Karpas-422 (cell line): Measurements from ENCODE around the gene TDP1. TPM values are rescaled to one million over a fixed set of nuclear protein-coding genes. Genes with fewer than 3 reads are reported as not detected.

Source experiments
- DNase-seq: peaks from one replicate; pipeline ENCODE4 v3.0.0-alpha.2; 2015
- H2AFZ ChIP-seq: fragments of 200-600 bp; sonication (generic); 2 replicates; pipeline ENCODE4 v1.6.1; 2014; ENCODE audit warnings: antibody characterized with exemption, low read length, mixed read lengths
- H3K27ac ChIP-seq: fragments of 200-600 bp; sonication (generic); 2 replicates; pipeline ENCODE4 v1.5.1; 2014; ENCODE audit warnings: mild to moderate bottlenecking, low read length, moderate library complexity
- H3K27me3 ChIP-seq: fragments of 200-600 bp; sonication (generic); 2 replicates; pipeline ENCODE4 v1.6.1; 2014; ENCODE audit warnings: low read length, mixed read lengths
- H3K36me3 ChIP-seq: fragments of 200-600 bp; sonication (generic); 2 replicates; pipeline ENCODE4 v1.6.1; 2014; ENCODE audit warnings: low read length, mixed read lengths; ENCODE audit not compliant: insufficient read depth
- H3K4me1 ChIP-seq: fragments of 200-600 bp; sonication (generic); 2 replicates; pipeline ENCODE4 v1.6.1; 2014; ENCODE audit warnings: mild to moderate bottlenecking, low read length, mixed read lengths
- H3K4me2 ChIP-seq: fragments of 200-600 bp; sonication (generic); 2 replicates; pipeline ENCODE4 v1.6.1; 2014; ENCODE audit warnings: low read length, low read depth, mild to moderate bottlenecking; ENCODE audit not compliant: poor library complexity, severe bottlenecking
- H3K4me3 ChIP-seq: fragments of 200-600 bp; sonication (generic); 2 replicates; pipeline ENCODE4 v1.5.1; 2014; ENCODE audit warnings: mild to moderate bottlenecking, antibody characterized with exemption, low read length, mixed read lengths
- H3K79me2 ChIP-seq: fragments of 200-600 bp; sonication (generic); 2 replicates; pipeline ENCODE4 v1.6.1; 2014; ENCODE audit warnings: mild to moderate bottlenecking, low read length, mixed read lengths
- H3K9ac ChIP-seq: fragments of 200-600 bp; sonication (generic); 2 replicates; pipeline ENCODE4 v1.6.0; 2014; ENCODE audit warnings: low read length
- H3K9me2 ChIP-seq: fragments of 200-600 bp; sonication (generic), shearing (Covaris generic); replicated peaks from 2 replicates; pipeline ENCODE4 v1.6.0; 2014; ENCODE audit warnings: mild to moderate bottlenecking, low read length, moderate library complexity; ENCODE audit not compliant: insufficient read depth
- H3K9me3 ChIP-seq: fragments of 300-700, 200-600 bp; sonication (generic); 2 replicates; pipeline ENCODE4 v1.6.1; 2014; ENCODE audit warnings: low read length, mixed read lengths
- H4K20me1 ChIP-seq: fragments of 200-600 bp; sonication (generic); 2 replicates; pipeline ENCODE4 v1.6.1; 2014; ENCODE audit warnings: mild to moderate bottlenecking, antibody characterized with exemption, low read length, low read depth; ENCODE audit not compliant: insufficient read depth
- total RNA-seq: library from RNA; depleted of rRNA; stranded (reverse); fragments of >200 nt; shearing (Covaris generic); gene quantifications from 2 replicates; pipeline ENCODE4 v1.2.3, GENCODE V29; 2014; ENCODE audit warnings: low replicate concordance

The TDP1 gene
- total RNA-seq, 1 experiment from 2014 or later = 85.9 TPM

DNA sequence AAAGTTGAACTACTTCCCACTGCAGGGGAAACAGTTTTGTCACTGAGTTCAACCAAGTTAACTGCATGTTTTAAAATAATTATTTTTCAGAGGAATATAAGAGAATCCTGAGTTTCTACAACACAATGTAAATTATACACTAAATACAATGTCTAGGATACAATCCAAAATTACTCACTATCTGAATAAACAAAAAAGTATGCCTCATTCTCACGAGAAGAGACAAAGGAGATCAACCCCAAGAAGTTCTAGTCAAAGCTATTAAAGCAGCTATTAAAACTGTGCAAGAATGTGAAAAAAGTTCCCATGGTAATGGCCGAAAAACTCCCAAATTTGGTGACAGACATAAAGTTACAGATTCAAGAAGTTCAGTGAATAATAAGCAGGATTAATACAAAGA, 97.3 kb downstream of the TDP1 start:
- Histone ChIP-seq H3K36me3 (no peaks in the 10 kb centered on the region), H4K20me1 (0 out of 2 replicates have a peak, but pooled peaks cover 4% of the 10 kb centered on the region), H3K27ac (no peak overlapping the region), H3K4me1 (peaks cover 2% of the 10 kb centered on the region; the same call in 1 of the 2 replicates), H3K9ac (no peak overlapping the region), H3K9me3 (no peaks in the 10 kb centered on the region), H3K27me3 (no peaks in the 10 kb centered on the region), H2AFZ (no peak overlapping the region), H3K4me2 (no peak overlapping the region), H3K4me3 (no peak overlapping the region), H3K79me2 (no peaks in the 10 kb centered on the region), H3K9me2 (no peaks in the 10 kb centered on the region)
- no peak for DNase-seq

- Histone ChIP-seq H2AFZ (no peak overlapping the region), H3K9ac (no peak overlapping the region), H3K27ac (no peak overlapping the region), H3K36me3 (no peaks in the 10 kb centered on the region), H3K4me2 (no peak overlapping the region), H3K4me3 (no peak overlapping the region), H3K4me1 (peaks cover 20% of the 10 kb centered on the region), H3K9me2 (no peaks in the 10 kb centered on the region), H3K27me3 (no peaks in the 10 kb centered on the region), H3K9me3 (no peaks in the 10 kb centered on the region), H3K79me2 (no peaks in the 10 kb centered on the region), H4K20me1 (0 out of 2 replicates have a peak, but pooled peaks cover 4% of the 10 kb centered on the region)
- DNase-seq = no peak
Observed at GRCh38 chr14:90054803-90055202, 99.1 kb downstream of the TDP1 start.

DNA sequence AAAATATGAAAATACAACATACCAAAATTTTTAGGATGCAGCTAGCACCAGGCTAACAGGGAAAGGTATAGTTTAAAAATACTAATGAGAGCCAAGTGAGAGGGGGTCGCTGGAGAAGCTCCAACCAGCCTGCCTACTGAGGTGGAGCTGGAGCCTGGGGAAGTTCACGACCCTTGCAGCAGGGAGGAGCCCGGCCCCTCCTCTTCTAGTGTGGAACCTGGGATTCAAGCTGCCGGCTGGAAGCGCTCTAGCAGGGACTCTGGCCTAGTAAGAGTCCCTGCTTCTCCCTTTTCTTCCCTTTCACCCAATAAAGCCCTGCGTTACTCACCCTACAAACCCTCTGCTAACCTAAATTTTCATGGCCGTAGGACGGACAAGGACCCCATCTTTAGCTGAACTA, 101.1 kb downstream of the TDP1 start:
- Histone ChIP-seq H3K79me2 (no peaks in the 10 kb centered on the region), H3K36me3 (no peaks in the 10 kb centered on the region), H3K9me2 (no peaks in the 10 kb centered on the region), H3K4me3 (no peak overlapping the region), H3K27ac (no peak overlapping the region), H3K9me3 (no peaks in the 10 kb centered on the region), H3K4me2 (no peak overlapping the region), H2AFZ (no peak overlapping the region), H3K27me3 (no peaks in the 10 kb centered on the region), H3K9ac (no peak overlapping the region), H3K4me1 (peaks cover 33% of the 10 kb centered on the region), H4K20me1 (no peaks in the 10 kb centered on the region)
- DNase-seq = no peak

- peak overlapping the region; percentile 10 for H3K4me3 ChIP-seq
- no peak overlapping the region for H2AFZ ChIP-seq
- no peak overlapping the region for H3K27ac ChIP-seq
- H3K9me2 ChIP-seq = no peaks in the 10 kb centered on the region
- peak overlapping the region; percentile 52 for H3K4me2 ChIP-seq
- H3K79me2 ChIP-seq = no peaks in the 10 kb centered on the region
- H3K9me3 ChIP-seq = no peaks in the 10 kb centered on the region
- no peak overlapping the region for H3K9ac ChIP-seq
- H4K20me1 ChIP-seq = no peaks in the 10 kb centered on the region
- DNase-seq = peak; percentile 80
- H3K27me3 ChIP-seq = no peaks in the 10 kb centered on the region
- no peaks in the 10 kb centered on the region for H3K36me3 ChIP-seq
- peaks cover 36% of the 10 kb centered on the region for H3K4me1 ChIP-seq
Observed at GRCh38 chr14:90058876-90059458, 103.2 kb downstream of the TDP1 start.

- Histone ChIP-seq H3K27me3 (no peaks in the 10 kb centered on the region), H3K9ac (peak overlapping the region; percentile 17; the same call in 1 of the 2 replicates), H2AFZ (peak overlapping the region; percentile 0; the same call in 1 of the 2 replicates)
Observed at GRCh38 chr14:90060312-90060964, 104.7 kb downstream of the TDP1 start.

GRCh38 chr14:90060965-90061684, 105.4 kb downstream of the TDP1 start:
- no peak for DNase-seq
- no peak overlapping the region for H3K9ac ChIP-seq

More at GRCh38 chr14:90060312-90060964, 104.7 kb downstream of the TDP1 start:
- peak overlapping the region; percentile 34; the same call in 1 of the 2 replicates for H3K4me3 ChIP-seq
- H3K4me1 ChIP-seq = peaks cover 36% of the 10 kb centered on the region
- no peaks in the 10 kb centered on the region for H3K9me2 ChIP-seq
- H3K9me3 ChIP-seq = no peaks in the 10 kb centered on the region
- no peaks in the 10 kb centered on the region for H3K36me3 ChIP-seq
- no peak overlapping the region for H3K27ac ChIP-seq
- H4K20me1 ChIP-seq = no peaks in the 10 kb centered on the region
- H3K4me2 ChIP-seq = peak overlapping the region; percentile 52
- H3K79me2 ChIP-seq = no peaks in the 10 kb centered on the region
- peak; percentile 77 for DNase-seq

GRCh38 chr14:90061685-90062126, 106.0 kb downstream of the TDP1 start, which contains the start of gene KCNK13:
Gene KCNK13, plus strand, starts transcription at chr14:90061994. Its CDS starts 212 bp downstream, at chr14:90062206.
- H3K9ac ChIP-seq = no peak within 1 kb of the TSS

More at GRCh38 chr14:90060965-90061684, 105.4 kb downstream of the TDP1 start:
- Histone ChIP-seq H3K27ac (no peak overlapping the region), H3K4me2 (peak overlapping the region; percentile 52), H3K9me3 (no peaks in the 10 kb centered on the region), H3K9me2 (no peaks in the 10 kb centered on the region), H3K79me2 (no peaks in the 10 kb centered on the region), H3K4me3 (peak overlapping the region; percentile 34; the same call in 1 of the 2 replicates), H3K27me3 (no peaks in the 10 kb centered on the region), H2AFZ (no peak overlapping the region), H4K20me1 (no peaks in the 10 kb centered on the region), H3K36me3 (no peaks in the 10 kb centered on the region), H3K4me1 (peaks cover 36% of the 10 kb centered on the region)

More at GRCh38 chr14:90061685-90062126, 106.0 kb downstream of the TDP1 start, which contains the start of gene KCNK13:
- Histone ChIP-seq H3K4me1 (peaks cover 36% of the 10 kb centered on the region), H3K4me2 (peak within 1 kb of the TSS; percentile 52), H4K20me1 (no peaks in the 10 kb centered on the region), H3K79me2 (no peaks in the 10 kb centered on the region), H3K4me3 (peak within 1 kb of the TSS; percentile 34; the same call in 1 of the 2 replicates), H3K9me2 (no peaks in the 10 kb centered on the region), H3K36me3 (no peaks in the 10 kb centered on the region), H3K27ac (no peak within 1 kb of the TSS), H3K27me3 (no peaks in the 10 kb centered on the region), H3K9me3 (no peaks in the 10 kb centered on the region), H2AFZ (no peak within 1 kb of the TSS)
- DNase-seq = no peak
